ENCODE data around the gene GALNT9.

Gene GALNT9

GRCh38 chr12:132161036-132161781 lies 168.2 kb downstream of the GALNT9 start:
- Histone ChIP-seq H3K9ac (ENCODE audit: low read length) (no peak overlapping the region), H2AFZ (ENCODE audit: low read depth, low read length) (no peak overlapping the region), H3K4me3 (ENCODE audit: low read length) (no peak overlapping the region), H3K36me3 (replicated peaks; ENCODE audit: low read depth, low read length) (peaks cover 21% of the 10 kb centered on the region), H3K27ac (ENCODE audit: low read length) (no peak overlapping the region), H4K20me1 (ENCODE audit: insufficient read depth, low read length) (no peaks in the 10 kb centered on the region), H3K9me3 (ENCODE audit: insufficient read depth, low read length) (peaks cover 9% of the 10 kb centered on the region), H3K4me2 (ENCODE audit: low read length) (no peak overlapping the region), H3K4me1 (ENCODE audit: low read length) (no peaks in the 10 kb centered on the region), H3K27me3 (ENCODE audit: low read depth, low read length) (no peaks in the 10 kb centered on the region), H3K79me2 (ENCODE audit: low read length) (no peaks in the 10 kb centered on the region)
- TF ChIP-seq EZH2phosphoT487 (IDR thresholded peaks at IDR 0.05; ENCODE audit: low read depth): no peak
- TF ChIP-seq CTCF (IDR thresholded peaks at IDR 0.05; ENCODE audit: low read depth, low read length): no peak

- H3K4me3 ChIP-seq (ENCODE audit: low read length): no peak overlapping the region
- peaks cover 9% of the 10 kb centered on the region for H3K9me3 ChIP-seq (ENCODE audit: insufficient read depth, low read length)
- TF ChIP-seq CTCF (IDR thresholded peaks at IDR 0.05; ENCODE audit: low read depth, low read length) (no peak), EZH2phosphoT487 (IDR thresholded peaks at IDR 0.05; ENCODE audit: low read depth) (no peak)
- no peaks in the 10 kb centered on the region for H4K20me1 ChIP-seq (ENCODE audit: insufficient read depth, low read length)
- H3K4me2 ChIP-seq (ENCODE audit: low read length): no peak overlapping the region
- H3K27me3 ChIP-seq (ENCODE audit: low read depth, low read length): no peaks in the 10 kb centered on the region
- H3K4me1 ChIP-seq (ENCODE audit: low read length): no peaks in the 10 kb centered on the region
- peaks cover 25% of the 10 kb centered on the region for H3K36me3 ChIP-seq (replicated peaks; ENCODE audit: low read depth, low read length)
- no peak overlapping the region for H3K27ac ChIP-seq (ENCODE audit: low read length)
- no peaks in the 10 kb centered on the region for H3K79me2 ChIP-seq (ENCODE audit: low read length)
- H2AFZ ChIP-seq (ENCODE audit: low read depth, low read length): no peak overlapping the region
- no peak overlapping the region for H3K9ac ChIP-seq (ENCODE audit: low read length)
Observed at GRCh38 chr12:132160601-132161035, 168.8 kb downstream of the GALNT9 start.

GRCh38 chr12:132160016-132160415 lies 169.4 kb downstream of the GALNT9 start:
- no peaks in the 10 kb centered on the region for H3K4me1 ChIP-seq (ENCODE audit: low read length)
- peaks cover 9% of the 10 kb centered on the region for H3K9me3 ChIP-seq (ENCODE audit: insufficient read depth, low read length)
- no peak overlapping the region for H3K4me3 ChIP-seq (ENCODE audit: low read length)
- H3K4me2 ChIP-seq (ENCODE audit: low read length): no peak overlapping the region
- no peaks in the 10 kb centered on the region for H4K20me1 ChIP-seq (ENCODE audit: insufficient read depth, low read length)
- no peak overlapping the region for H3K9ac ChIP-seq (ENCODE audit: low read length)
- H3K79me2 ChIP-seq (ENCODE audit: low read length): no peaks in the 10 kb centered on the region
- no peaks in the 10 kb centered on the region for H3K27me3 ChIP-seq (ENCODE audit: low read depth, low read length)
- H2AFZ ChIP-seq (ENCODE audit: low read depth, low read length): no peak overlapping the region
- H3K36me3 ChIP-seq (replicated peaks; ENCODE audit: low read depth, low read length): peaks cover 25% of the 10 kb centered on the region
- H3K27ac ChIP-seq (ENCODE audit: low read length): no peak overlapping the region
- TF ChIP-seq EZH2phosphoT487 (IDR thresholded peaks at IDR 0.05; ENCODE audit: low read depth) (no peak), CTCF (IDR thresholded peaks at IDR 0.05; ENCODE audit: low read depth, low read length) (no peak)

- H2AFZ ChIP-seq (ENCODE audit: low read depth, low read length): no peak overlapping the region
- no peak overlapping the region for H3K4me2 ChIP-seq (ENCODE audit: low read length)
- peaks cover 3% of the 10 kb centered on the region for H3K4me1 ChIP-seq (ENCODE audit: low read length)
- H3K9me3 ChIP-seq (ENCODE audit: insufficient read depth, low read length): peaks cover 9% of the 10 kb centered on the region
- no peak for TF ChIP-seq EZH2phosphoT487 (IDR thresholded peaks at IDR 0.05; ENCODE audit: low read depth)
- TF ChIP-seq CTCF (IDR thresholded peaks at IDR 0.05; ENCODE audit: low read depth, low read length): no peak
- H3K27me3 ChIP-seq (ENCODE audit: low read depth, low read length): no peaks in the 10 kb centered on the region
- H3K4me3 ChIP-seq (ENCODE audit: low read length): no peak overlapping the region
- no peak overlapping the region for H3K9ac ChIP-seq (ENCODE audit: low read length)
- no peaks in the 10 kb centered on the region for H3K79me2 ChIP-seq (ENCODE audit: low read length)
- H3K36me3 ChIP-seq (replicated peaks; ENCODE audit: low read depth, low read length): peaks cover 25% of the 10 kb centered on the region
- no peak overlapping the region for H3K27ac ChIP-seq (ENCODE audit: low read length)
- H4K20me1 ChIP-seq (ENCODE audit: insufficient read depth, low read length): peaks cover 3% of the 10 kb centered on the region; the same call in 1 of the 2 replicates
Observed at GRCh38 chr12:132159555-132160003, 169.8 kb downstream of the GALNT9 start.

Measured in OCI-LY3 (cell line).